Astrocyte of the spinal cord (primary cell): ENCODE measurements around the gene VENTX.

ENCODE experiments used
- DNase-seq: peaks from one replicate; pipeline ENCODE4 v3.0.0; 2011; ENCODE audit warnings: low read depth, low spot score
- H3K4me3 ChIP-seq: 2 replicates; pipeline ENCODE4 v1.5.1; 2011; ENCODE audit warnings: low read depth, mild to moderate bottlenecking, low read length, moderate library complexity
- in situ Hi-C: cut with HindIII; loops from 2 replicates; pipeline ENCODE4 v1.10.0; 2017; ENCODE audit warnings: low sequenced_read_pairs
- TF ChIP-seq, protein P1 (sequence below): IDR thresholded peaks from 2 replicates; pipeline ENCODE4 v1.5.1; 2012; ENCODE audit warnings: low read depth, mild to moderate bottlenecking, low read length, inconsistent platforms

Gene VENTX

GRCh38 chr10:133198206-133198605 lies 39.4 kb upstream of the VENTX start:
- TF ChIP-seq, protein P1, sequence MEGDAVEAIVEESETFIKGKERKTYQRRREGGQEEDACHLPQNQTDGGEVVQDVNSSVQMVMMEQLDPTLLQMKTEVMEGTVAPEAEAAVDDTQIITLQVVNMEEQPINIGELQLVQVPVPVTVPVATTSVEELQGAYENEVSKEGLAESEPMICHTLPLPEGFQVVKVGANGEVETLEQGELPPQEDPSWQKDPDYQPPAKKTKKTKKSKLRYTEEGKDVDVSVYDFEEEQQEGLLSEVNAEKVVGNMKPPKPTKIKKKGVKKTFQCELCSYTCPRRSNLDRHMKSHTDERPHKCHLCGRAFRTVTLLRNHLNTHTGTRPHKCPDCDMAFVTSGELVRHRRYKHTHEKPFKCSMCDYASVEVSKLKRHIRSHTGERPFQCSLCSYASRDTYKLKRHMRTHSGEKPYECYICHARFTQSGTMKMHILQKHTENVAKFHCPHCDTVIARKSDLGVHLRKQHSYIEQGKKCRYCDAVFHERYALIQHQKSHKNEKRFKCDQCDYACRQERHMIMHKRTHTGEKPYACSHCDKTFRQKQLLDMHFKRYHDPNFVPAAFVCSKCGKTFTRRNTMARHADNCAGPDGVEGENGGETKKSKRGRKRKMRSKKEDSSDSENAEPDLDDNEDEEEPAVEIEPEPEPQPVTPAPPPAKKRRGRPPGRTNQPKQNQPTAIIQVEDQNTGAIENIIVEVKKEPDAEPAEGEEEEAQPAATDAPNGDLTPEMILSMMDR = no peak
- in situ Hi-C loops = no loop called here
- DNase-seq = no peak
- no peak overlapping the region for H3K4me3 ChIP-seq

DNA sequence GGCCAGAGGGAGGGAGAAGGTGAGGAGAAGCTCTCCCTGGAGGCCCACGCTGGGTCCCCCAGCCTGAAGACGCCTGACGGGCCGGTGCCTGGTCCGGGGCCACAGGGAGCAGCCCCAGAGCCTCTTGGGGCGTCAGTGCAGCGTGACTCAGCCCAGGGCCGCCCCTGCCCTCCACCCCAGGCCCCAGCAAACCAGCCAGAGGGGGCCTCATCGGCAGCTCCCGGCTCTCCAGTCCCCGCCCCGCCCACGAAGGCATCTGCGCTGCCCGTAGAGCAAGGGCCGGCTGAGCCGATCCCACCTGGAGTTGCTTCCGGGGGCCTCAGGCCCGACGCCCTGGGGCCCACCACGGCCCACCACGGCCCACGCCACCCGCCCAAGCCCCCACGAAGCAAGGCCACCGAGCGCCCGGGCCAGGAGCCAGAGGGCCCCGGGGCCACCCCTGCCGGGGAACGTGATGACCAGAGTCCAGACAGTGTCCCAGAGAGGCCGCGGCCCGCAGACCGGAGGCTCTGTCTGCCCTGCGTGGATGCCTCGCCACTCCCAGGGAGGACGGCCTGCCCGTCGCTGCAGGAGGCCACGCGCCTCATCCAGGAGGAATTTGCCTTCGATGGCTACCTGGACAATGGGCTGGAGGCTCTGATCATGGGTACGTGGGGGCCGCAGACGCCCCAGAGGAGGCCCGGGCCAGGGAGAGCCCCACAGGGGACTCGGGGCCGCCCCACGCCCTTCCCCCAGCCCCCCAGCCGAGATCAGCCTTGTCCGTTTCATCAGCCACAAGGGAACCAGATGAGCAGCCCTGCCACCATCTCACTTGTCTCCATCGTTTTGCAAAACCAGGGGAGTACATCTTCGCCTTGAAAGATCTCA lies 38.8 kb upstream of the VENTX start:
- H3K4me3 ChIP-seq = no peak overlapping the region
- in situ Hi-C loops = no loop called here
- TF ChIP-seq, protein P1 = no peak
- DNase-seq = no peak

DNA sequence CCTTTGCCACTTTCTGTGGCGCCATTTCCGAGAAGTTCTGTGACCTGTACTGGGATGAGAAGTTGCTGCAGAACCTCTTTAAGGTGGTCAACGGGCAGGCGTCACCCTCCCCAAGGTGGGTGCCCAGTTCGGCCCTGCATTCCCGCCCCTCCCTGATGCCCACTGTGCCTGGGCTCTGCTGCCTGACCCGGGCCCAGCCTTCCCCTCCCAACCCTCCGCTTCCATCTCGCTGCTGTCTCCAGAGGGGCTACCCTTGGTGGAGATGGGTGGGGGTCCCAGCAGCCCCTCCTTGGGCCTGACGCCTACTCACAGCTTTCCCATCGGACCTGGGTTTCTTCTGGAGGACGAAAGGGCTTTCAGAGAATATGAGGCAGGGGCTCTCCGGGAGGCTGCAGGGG lies 38.2 kb upstream of the VENTX start:
- TF ChIP-seq, protein P1 = no peak
- no peak overlapping the region for H3K4me3 ChIP-seq
- DNase-seq = no peak
- in situ Hi-C loops = no loop called here

DNA sequence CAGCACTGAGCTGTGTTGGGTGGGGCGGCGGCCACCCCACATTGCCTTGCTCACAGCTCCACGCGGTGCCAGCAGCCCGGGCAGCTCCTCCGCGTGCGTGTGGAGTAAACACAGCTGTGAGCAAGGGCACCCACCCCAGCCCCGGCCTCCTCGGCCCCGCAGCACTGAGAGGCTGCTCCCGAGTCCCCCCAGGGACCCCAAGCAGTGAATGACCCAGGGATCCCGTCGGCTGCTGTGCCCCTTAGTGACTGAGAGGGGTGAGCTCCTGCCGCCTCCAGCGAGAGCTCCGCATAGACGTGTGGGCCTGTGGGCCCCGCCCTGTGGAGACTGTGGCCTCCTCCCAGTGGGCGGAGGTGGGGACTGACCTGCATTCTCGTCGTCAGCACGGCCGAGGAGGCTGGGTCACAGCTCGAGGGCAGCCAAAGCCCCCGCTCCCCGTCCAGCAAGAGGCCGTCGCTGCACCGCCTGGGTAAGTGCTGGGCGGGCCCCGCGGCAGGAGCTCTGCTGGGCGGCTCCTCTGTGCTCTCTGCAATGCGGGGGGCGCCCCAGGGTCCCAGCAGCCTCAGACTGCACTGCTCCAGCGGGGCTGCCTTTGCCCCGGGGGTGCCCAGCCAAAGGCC lies 37.6 kb upstream of the VENTX start:
- TF ChIP-seq, protein P1 = no peak
- DNase-seq = no peak
- in situ Hi-C loops = no loop called here
- H3K4me3 ChIP-seq = no peak overlapping the region

- in situ Hi-C loops = no loop called here
- H3K4me3 ChIP-seq = no peak overlapping the region
- TF ChIP-seq, protein P1 = no peak
- DNase-seq = no peak
Observed at GRCh38 chr10:133200621-133201031, 37.0 kb upstream of the VENTX start.

DNA sequence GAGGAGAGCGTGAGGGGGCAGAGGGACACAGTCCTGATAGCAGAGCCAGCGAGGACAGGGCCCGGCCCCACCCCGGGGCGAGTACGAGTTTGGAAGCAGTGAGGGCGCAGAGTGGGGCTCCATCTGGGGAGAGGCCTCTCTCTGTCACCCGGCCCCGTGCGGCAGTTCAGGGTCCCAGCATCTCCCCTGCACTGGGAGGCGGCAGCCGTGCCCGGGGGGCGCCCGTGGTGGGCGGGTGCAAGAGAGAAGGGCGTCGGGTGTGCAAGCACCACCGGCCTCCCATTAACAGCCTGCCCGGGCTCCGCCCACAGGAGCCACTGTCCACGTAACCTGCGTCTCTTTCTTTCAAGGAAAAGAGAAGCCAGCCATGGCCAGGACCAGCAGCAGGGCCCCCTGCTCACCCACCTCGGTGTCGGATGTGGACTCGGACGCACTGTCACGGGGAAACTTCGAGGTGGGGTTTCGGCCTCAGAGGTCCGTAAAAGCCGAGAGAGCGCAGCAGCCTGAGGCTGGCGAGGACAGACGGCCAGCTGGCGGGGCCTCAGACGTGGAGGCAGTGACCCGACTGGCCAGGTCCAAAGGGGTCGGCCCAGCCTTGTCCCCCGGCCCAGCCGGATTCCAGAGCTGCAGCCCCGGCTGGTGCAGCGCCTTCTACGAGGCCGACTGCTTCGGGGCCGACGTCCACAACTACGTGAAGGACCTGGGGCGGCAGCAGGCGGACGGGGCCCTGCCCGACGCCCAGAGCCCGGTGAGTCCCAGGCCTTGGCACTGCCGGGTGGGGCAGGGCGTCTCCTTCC lies 36.3 kb upstream of the VENTX start:
- DNase-seq = no peak
- in situ Hi-C loops = no loop called here
- no peak overlapping the region for H3K4me3 ChIP-seq
- TF ChIP-seq, protein P1 = no peak
